Activated naive CD4-positive, alpha-beta T cell treated with anti-CD3 and anti-CD28 coated beads, Interleukin-2, amount 10 ng/mL, durations not matched to agents 5 hours and 36 hours (primary cell): Measurements from ENCODE around the gene SEC61B. TPM values are rescaled to one million over a fixed set of nuclear protein-coding genes. Genes with fewer than 3 reads are reported as not detected.

Experiments
- total RNA-seq, 2 experiments: library from RNA; stranded (reverse); gene quantifications; one replicate each; pipeline ENCODE4 v1.2.3, GENCODE V29; 2021

Gene SEC61B
- total RNA-seq = 100 to 1,000 TPM; 134 to 142 TPM

DNA sequence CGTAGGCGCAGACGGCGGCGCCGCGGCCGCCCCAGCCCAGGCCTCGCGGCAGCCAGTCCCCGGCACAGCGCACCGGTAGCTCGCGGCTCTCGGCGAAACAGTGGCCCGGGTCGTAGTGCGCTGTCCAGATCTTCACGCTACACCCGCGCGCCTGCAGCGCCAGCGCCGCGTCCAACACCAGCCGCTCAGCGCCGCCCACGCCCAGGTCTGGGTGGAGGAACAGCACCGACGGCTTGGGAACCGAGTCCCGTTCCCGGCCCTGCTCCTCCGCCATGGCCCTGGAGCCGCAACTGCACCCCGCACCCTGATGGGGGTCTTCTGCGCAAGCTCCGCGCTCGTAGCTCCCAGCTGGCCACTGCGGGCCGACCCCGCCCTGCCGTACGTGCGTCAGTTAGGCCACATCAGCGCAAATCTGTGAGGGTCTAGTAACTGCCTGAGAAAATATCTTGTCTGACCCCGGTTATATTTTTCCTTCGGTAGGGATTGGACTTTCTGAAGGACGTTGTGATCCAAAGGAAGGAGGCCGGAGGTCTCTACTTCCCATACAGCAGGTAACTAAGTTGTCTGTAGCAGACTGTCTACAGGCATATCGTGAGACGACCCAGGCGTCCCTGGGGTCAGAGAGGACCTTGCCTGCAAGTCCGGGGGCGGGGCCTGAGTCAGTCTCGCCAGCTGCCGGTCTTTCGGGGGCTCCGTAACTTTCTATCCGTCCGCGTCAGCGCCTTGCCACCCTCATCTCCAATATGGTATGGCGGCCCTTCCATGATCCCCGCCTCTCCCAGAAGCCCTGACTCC is at the start of gene SEC61B, which contains the start of gene ALG2:
TSS of gene SEC61B (plus strand) at position 662 of the 795 bp plus-strand sequence. CDS start at position 744, 82 bp downstream.
TSS of gene ALG2 (minus strand) at position 322 of the 795 bp plus-strand sequence. CDS start at position 274, 48 bp downstream.

Other genes with a start within 250 kb of the SEC61B start
- gene TGFBR1, start 117.2 kb upstream of the SEC61B start, total RNA-seq = 10 to 100 TPM; 72.0 to 76.2 TPM
- gene ALG2, start 340 bp upstream of the SEC61B start, total RNA-seq = 10 to 100 TPM; 25.9 to 27.6 TPM